ENCODE data around the gene GBGT1.

Gene GBGT1

DNA sequence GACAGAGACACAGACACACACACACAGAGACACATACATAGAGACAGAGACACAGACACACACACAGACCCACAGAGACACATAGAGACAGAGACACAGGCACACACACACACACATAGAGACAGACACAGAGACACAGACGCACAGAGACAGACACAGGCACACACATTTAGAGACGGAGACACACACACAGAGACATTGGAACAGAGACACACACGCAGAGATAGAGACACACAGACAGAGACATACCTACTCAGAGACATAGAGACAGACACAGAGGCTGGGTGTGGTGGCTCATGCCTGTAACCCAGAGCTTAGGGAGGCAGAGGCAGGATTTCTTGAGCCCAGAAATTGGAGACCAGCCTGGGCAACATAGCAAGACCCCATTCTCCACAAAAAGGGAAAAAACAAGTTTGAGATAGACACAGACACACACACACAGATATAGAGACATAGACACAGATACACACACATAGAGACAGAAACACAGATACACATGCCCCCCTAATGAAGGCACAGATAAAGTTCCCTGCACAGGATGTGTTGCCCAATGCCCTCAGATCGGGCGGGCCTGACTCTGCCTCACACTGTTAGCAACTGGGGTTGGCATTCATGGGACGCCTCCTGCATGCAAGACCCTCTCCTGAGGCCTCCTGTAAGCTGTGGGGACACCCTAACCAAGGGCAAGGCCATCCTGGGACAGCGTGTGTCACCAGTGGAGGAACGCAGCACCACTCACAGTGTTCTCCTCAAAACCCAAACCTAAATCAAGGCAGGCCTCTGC lies 39.4 kb downstream of the GBGT1 start:
- no peak for DNase-seq

DNA sequence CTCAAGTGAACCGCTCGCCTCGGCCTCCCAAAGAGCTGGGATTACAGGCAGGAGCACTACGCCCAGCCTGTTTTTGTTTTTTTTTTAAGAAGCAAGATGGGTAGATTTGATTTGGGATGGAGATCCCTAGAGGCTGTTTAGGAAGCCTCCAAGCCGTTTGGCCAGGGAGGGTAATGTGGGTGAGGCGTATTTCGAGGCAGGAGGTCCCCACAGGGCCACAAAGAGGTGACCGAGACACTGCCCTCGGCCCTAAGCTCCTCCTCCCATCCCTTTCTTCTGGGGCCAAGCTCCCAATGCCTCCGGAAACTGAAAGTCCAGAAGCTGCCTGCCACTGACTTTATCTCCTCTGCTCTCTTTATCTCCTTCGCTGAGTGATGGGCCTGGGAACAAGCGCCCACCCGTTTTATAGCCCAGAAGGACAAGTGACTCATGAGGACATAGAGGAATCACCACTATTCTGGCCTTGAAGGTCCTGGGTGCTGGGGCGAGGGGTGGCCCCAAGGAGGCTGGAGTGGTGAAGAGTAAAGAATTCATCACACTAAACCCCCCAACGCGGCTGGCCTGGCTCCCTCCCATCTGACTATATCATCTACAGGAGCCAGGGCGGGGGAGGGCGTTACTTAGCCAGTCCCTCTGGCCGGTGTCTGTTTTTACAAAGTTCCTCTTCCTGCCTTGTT lies 40.6 kb downstream of the GBGT1 start:
- peak; percentile 26 for DNase-seq

DNA sequence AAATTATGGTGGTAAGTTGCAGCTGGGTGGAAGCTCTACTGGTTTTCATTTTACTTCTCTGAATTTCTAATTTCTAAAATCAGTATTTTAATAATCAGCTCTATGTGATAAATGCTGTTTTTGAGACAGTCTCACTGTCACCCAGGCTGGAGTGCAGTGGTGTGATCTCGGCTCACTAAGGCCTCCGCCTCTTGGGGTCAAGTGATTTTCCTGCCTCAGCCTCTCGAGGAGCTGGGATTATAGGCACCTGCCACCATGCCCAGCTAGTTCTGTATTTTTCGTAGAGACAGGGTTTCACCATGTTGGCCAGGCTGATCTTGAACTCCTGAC lies 41.1 kb downstream of the GBGT1 start:
- DNase-seq: no peak

DNA sequence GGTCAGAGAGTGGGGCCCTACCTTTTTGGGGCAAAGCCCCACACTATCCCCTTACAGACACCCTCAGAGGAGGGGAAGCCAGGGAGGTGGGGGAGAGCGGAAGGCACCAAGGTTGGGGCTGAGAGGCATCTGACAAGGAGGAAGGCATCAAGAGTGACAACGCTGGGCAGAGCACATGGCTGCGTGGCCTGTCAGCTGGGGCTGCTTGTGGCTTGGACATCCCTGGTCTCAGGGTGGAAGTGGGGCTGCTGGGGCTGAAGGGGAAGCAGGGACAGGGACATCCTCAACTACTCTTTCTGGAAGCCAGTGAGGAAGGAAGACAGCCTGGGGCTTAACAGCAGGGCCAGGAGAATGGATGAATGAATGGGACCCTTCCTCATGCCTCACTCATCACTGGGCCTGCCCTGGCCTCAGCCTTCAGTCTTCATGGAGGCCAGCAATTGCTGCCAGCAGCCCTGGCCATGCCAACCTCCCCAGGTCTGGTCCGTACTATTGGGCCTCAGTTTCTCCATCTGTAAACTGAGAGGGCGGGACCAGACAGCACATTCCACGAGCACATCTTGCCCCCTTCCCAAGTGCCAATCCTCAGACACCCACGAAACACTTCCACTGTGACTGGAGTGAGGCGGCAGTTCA lies 41.7 kb downstream of the GBGT1 start:
- DNase-seq: no peak

DNA sequence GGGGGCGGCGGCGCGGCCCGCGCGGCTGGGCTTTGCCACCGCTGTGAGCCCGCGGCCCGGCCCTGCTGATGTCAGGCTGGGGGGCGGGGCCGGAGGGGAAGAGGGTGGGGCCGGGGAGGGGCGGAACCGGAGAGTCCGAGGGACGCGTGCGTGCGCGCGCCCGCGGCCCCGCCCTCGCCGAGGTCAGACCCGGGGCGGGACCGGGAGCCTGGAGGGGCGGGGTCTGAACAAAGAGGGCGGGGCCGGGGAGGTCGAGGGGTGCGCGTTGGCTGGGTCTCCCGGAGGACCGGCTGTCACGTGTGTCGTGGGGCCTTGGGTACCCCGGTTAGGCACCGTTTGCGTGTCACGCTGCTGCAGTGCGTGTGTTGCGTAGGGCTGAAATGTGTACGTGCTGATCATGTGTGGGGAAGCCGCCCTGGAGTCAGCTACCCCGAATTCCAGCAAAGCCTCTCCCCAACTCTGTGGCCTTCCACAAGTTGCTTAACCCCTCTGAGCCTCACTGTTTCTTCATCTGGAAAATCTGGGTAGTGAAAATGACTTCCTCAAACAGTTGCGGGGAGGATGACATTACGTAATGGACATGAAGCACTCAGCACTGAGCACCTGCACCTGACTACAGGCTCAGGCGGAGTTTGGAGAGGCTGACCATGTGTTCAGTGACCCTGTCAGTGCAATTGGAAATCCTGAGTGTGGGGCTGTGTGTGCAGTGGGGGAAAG lies 42.4 kb downstream of the GBGT1 start, which contains the start of gene RALGDS:
RALGDS (minus strand) TSS at position 43 of the 717 bp plus-strand sequence. CDS start 86 bp downstream, outside the sequence.
- peak; percentile 89 for DNase-seq

DNA sequence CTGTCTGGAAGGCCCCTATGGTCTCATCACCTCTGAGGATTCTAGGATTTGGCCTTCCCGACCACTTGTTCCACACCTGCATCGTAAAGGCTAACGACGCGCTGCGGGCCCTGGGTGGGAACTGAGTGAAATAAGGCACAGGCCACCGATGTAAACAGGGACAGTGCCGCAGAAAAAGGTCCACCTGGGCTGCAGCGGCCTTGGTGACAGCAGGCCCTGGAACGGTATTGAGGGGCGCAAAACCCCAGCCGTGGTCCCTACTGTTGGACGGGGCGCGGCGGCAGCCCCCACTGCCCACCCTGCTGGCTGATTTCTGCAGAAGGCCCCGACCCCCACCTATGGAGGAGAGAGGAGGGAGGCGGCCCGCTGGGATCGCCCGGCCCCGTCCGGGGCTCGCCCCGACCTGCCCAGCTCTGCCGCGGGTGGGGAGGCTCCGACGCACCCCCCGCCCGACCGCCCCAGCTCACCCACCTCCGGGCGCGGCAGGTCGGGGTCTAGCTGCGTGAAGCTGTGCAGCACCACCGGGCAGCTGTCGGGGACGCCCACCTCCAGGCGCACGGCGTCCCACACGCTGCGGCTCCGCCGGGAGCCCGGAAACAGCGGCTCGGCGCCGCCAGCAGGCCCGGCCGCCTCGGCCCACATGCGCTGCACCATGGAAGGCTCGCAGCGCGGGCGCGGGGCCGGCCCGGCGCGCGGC lies 43.1 kb downstream of the GBGT1 start:
- DNase-seq: peak; percentile 68

DNA sequence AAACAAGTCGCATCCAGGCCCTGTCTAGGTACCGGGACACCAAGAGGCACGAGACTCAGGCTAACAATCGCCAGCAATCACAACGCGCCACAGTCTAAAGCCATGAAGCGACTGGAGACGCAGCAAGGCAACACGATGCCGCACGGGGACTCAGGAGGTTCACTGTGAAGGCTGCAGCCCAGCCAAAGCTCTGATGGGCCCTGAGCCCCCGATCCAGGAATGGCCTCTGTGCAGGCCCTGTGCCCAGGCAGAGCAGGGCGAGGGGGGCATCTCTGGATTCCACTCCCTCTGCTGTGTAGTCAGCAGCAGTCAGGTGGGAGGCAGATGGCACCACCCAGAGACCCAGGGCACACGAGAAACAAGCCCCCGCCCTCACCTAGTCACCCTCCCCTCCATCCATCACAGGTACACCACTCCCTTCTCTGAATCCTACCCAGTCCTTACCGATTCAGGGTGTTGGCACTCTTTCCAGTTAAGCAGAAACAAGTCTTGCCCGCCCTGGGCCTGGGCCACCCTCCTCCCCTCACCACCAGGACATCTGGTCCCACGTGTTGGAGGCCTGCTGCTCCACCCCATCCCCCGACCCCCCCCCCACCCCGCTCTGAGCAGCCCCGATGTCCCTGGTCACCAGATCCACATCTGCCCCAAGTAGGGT lies 43.7 kb downstream of the GBGT1 start:
- peak; percentile 68 for DNase-seq

DNA sequence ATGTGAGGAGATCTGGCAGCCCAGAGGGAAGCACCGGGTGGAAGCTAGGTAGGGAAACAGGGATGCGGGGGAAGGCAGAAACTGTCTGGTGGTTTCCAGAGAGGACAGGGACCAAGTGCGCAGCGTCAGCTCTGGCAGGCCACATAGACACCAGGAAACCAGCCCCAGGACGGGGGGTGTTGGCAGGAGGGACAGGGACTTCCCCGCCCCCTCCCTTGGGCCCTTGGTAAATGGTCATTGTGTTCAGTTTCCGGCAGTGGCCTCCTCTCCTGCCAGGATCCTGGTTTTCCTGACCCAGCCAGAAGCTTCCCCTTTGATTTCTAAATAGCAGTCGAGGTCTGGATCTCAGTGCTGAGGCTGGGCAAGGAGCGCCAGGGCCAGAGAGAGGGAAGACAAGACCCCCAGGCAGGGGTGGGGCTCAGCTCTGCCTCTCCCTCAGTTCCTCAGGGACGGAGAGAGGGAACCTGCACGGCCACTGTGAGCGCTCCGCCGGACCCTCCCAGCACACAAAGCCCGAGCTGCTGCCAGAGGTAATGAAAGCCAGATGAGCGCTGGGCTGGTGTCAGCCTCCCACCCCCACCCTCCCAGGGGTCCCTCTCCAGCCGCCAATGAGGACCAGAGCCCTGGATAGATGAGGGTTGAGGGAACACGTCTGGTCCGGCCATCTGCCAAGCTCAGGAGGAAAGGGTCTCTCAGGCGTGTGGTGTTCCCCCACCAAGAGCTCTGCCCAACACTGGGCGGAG lies 44.4 kb downstream of the GBGT1 start:
- peak; percentile 78 for DNase-seq

DNA sequence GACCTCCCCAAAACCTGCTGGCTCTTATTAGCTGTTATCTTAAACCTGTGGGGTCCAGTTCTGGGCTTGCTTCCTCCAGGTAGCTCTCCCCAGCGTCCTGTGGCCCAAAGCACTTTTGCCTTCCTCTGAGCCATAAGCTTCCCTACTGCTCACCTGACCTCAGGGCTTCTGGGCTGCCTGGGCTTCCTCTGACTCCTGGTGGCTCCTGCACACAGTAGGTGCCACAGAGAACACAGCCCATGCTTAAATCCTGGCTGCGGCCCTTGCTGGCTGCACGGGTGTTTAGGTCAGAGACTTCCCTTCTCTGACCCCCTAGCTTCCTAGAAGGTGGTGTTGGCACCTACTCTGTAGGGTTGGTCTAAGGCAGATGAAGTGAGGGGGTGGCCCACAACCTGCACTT lies 45.1 kb downstream of the GBGT1 start:
- no peak for DNase-seq

DNA sequence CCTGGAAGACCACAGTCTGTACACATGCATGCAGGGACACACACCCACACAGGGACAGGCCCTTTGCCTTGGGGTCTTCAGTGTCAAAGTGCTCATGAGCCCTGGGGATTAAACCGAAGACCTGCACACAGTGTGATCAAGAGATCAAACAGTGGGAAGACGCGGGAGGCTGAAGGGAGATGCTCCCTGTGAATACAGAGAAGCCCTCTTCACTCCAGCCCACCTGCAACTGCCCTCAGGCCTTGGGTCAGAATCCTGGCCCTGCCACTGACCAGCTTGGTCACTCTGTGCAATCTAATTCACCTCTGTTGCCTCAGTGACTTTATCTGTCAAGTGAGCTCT lies 45.6 kb downstream of the GBGT1 start:
- no peak for DNase-seq

DNA sequence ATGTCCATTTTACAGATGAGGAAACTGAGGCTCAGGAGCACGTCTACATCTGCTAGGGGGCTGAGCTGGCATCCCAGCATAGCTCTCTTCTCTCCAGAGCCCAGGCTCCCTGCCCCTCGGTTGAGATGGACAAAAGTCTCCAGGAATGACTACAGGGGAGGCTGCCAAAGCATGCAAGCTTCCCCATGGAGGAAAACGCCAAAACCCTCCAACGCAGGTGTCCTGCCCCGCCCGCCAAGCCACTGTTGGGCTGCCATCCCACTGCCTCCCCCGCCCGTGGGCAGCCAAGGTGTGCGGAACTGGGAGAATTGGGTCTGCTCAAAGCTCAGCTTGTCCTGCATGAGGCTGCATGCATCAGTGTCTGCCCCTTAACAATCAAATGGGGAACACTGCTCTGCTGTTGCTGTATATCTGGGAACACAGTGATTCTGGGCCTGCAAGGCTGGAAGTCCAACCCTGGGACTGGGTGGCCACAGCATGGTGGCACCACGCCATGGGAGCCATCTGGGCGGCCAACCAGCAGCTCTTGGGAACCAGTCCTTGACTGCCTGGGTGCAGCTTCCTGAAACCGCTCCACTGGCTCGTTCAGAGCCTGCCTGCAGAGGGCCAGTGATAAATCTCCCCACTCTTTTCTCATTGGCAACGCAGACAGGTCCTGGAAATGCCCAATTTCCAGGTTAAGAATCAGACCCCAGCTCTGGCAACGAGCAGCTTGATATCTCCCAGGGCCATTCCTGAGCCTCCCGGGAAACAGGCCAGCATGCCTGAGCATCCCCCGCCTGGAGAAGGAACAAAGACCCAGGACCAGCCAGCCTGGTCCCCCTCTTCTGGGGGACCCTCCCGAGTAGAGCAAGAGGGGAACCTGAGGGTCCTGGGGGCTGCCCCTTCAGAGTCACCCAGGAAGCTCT lies 46.2 kb downstream of the GBGT1 start:
- DNase-seq: no peak

DNA sequence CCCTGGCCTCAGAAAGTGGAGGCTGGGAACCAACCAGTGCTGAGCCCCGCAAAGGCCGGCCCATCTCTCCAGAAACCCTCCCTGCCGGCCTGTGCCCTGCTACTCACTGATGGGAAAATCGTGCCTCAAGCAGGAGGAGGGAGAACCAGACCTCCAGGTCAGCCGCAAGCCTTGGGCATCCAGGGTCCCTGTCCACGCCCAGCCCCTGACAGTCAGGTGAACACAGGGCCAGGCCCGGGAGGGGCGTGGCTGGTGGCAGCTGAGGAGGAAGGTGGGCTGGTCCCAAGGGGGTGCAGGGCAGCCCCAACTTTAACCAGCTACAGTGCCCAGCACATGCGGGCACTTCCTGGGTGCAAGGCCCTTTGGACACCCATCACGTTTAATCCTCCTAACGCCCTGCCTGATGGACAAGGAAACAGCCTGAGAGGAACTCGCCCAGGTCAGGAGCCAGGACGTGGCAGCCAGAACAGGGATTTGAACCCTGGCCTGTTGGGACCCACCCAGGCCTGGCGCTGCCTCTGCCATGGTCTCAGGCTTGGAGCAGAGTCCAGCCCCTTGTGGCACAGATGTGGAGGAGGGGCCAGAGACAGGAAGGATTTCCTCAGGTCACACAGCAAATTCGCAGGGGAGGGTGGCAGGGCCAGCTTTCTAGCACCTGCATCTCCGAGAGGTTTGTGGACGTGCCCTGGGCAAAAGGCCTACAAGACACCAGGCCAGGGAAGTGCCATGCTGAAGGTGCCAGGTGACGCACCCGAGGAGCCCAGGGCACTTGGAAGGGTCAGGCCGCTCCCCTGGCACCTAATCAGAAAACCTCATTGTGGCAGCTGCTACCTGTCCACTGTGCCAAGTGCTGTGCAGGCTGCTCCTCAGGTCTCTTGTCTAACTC lies 47.1 kb downstream of the GBGT1 start:
- no peak for DNase-seq

DNA sequence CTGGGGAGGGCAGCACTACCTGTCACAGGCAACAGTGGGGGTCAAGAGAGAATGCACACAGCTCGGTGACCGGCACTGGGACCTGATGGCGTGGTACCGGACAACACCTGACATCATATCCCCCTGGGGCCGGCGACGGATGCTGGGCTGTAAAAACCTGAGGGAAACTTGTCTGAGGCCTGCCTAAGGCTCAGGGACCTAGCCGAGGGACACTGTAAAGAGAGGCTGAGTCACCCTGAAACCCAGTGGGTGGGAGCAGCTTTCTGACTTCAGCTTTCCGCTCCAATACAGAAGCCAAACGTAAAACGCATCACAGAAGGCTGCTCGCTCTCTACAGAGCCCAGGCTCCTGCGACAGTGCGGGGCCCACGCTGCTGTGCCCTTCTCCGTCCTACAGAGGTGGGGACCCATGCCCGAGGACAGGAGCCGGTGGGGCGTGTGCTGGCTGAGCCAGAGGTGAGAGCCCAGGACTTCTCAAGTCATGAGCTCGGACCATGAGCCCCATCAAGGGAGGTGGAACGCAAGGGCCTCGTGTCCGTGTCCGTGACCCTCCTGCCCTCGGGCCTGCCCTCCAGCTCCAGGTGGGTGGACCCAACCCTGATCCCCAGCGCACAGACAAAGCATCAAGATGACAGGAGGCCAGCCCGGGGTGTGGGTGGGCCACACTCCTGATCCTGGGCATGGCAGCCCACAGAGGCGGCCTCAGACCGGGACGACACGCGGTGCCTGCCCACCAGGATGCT lies 47.9 kb downstream of the GBGT1 start:
- DNase-seq: no peak

DNA sequence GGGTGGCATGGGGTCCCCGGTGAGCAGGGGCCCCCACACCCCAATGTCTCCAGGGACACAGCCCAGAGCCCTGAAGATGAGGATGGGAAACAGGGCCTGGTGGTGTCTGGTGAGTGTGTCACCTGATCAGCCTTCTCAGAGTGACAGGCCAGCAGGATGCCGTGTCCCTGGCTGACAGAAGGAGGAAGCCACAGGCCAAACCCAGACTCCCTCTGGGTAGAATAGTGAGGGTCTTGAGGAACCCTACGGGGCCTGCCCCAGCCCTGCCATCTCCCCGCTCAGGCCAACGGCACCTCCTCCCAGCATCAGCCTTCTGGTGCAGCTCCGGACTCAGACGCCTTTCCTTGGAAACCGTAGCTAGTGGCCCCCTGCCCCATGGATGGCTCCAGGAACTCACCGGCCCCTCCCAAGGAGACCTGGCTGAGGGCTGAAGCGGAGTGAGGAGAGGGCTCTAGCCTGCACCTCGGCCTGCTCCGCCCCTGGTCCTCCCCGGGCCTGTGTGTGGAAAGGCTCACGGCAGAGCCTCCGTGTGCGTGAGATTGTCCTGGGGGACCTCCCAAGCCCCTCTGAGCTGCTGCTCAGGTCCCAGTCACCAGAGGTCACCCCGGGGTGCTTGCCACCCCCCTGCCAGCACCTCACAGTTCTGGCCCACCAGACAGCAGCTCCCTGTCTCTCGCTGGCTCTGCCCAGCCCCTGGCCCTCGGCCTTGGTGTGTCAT lies 48.7 kb downstream of the GBGT1 start:
- DNase-seq: peak; percentile 53

DNA sequence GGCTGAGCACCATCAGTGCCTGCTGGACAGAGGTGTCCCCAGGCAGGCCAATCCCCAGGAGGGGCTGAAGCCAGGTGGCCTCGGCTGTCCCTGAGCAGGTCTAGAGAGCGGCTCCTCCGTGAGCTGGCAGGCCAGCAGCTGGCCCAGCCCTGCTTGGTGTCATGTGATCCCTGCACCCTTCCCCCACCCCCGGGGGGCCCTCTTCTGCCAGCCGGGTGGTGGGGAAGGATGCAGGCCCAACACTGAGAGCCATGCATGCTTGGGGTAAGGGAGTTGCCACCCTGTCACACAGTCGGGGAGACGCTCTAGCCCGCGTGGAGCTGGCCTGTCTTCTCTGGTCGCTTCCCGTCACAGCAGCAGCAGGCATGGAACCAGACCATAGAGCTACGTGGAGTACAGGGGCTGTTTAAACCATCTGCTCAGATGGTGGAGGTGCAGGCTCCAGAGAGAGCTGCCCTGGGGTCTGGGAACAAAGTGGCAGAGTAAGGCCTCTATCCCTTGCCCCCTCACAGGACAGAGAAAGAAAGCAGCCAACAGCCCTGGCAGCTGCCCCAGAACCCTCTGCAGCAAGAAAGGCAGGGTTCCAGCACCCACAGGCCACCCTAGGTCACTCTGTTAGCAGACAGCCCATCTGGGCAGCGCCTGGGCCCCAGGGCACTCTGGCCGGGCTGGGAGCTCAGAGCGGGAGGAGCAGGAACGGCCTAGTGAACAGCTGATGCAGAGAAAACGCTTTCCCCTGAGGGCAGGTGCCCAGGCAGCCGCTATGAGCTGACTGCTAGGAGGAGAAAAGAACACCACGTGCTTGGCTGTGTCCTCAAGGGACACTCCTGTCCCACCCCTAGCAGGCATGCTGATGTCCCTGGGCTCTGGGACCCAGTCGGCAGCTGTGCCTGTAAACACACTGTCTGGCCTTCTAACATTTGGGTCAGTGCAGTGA lies 49.5 kb downstream of the GBGT1 start:
- DNase-seq: peak; percentile 78

DNA sequence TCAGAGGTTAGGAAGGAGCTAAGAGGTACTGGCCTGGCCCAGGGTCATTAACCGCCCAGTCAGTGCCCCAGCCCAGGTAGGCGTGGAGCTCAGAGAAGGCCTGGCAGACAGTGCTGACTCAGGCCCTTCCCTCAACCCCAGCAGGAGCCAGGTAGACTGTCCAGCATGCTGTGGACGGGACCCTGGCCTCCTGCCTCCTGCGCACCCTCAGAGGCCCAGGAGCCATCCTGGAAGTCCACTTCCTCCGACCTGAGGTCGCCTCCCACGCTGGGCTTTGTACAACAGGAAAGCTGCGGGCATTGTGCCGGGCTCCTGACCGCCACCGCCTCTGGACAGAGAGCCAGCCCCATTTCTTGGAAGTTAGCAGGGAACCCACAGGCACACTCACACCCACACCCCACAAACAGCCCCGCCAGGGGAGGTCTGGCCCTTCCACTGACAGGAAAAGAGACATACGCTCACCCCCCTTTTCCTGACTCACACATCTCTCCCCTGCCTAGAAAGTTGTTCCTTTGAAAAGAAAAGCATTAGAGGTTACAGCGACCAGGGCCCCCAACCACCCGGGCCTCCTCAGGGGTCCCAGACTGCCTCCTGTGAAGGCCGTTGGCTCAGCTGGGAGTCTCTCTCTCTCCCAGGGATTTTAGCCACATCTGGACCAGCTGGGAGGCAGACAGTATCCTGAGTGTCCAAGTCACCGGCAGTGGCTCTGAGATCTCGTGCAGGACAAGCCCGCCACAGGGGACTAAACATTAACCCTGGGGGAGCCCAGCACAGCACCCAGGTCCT lies 50.4 kb downstream of the GBGT1 start:
- no peak for DNase-seq
